ENCODE results near the gene KCNG2.

KCNG2 gene

GRCh38 chr18:79942211-79942610 lies 144.5 kb downstream of the KCNG2 start:
- Histone ChIP-seq H3K27me3 (ENCODE audit: low read depth) (no peaks in the 10 kb centered on the region), H3K36me3 (replicated peaks) (peaks cover 41% of the 10 kb centered on the region), H3K9me3 (no peaks in the 10 kb centered on the region), H3K4me3 (no peak overlapping the region), H3K4me1 (no peaks in the 10 kb centered on the region)
- DNase-seq (ENCODE audit: low spot score in 2 of 2) = no peak
- in situ Hi-C loops (cut with MboI; ENCODE audit: low sequenced_read_pairs) = no loop called here

GRCh38 chr18:79942786-79943607 lies 145.3 kb downstream of the KCNG2 start:
- H3K27me3 ChIP-seq (ENCODE audit: low read depth) = no peaks in the 10 kb centered on the region
- in situ Hi-C loops (cut with MboI; ENCODE audit: low sequenced_read_pairs) = no loop called here
- H3K4me3 ChIP-seq = no peak overlapping the region
- no peaks in the 10 kb centered on the region for H3K9me3 ChIP-seq
- peaks cover 36% of the 10 kb centered on the region for H3K36me3 ChIP-seq (replicated peaks)
- peak in 1 of 2 experiments; percentile 2 for DNase-seq (ENCODE audit: low spot score in 2 of 2)
- no peaks in the 10 kb centered on the region for H3K4me1 ChIP-seq

- H3K27me3 ChIP-seq (ENCODE audit: low read depth) = no peaks in the 10 kb centered on the region
- no peaks in the 10 kb centered on the region for H3K9me3 ChIP-seq
- H3K36me3 ChIP-seq (replicated peaks) = peaks cover 36% of the 10 kb centered on the region
- in situ Hi-C loops (cut with MboI; ENCODE audit: low sequenced_read_pairs) = no loop called here
- DNase-seq (ENCODE audit: low spot score in 2 of 2) = peak in 1 of 2 experiments; percentile 6
- H3K4me1 ChIP-seq = no peaks in the 10 kb centered on the region
- no peak overlapping the region for H3K4me3 ChIP-seq
Measured at GRCh38 chr18:79943608-79944125, 145.9 kb downstream of the KCNG2 start.

- in situ Hi-C loops (cut with MboI; ENCODE audit: low sequenced_read_pairs) = no loop called here
- H3K36me3 ChIP-seq (replicated peaks) = peaks cover 39% of the 10 kb centered on the region
- H3K27me3 ChIP-seq (ENCODE audit: low read depth) = no peaks in the 10 kb centered on the region
- no peaks in the 10 kb centered on the region for H3K9me3 ChIP-seq
- no peak overlapping the region for H3K4me3 ChIP-seq
- peak in 1 of 2 experiments; percentile 6 for DNase-seq (ENCODE audit: low spot score in 2 of 2)
- no peaks in the 10 kb centered on the region for H3K4me1 ChIP-seq
Measured at GRCh38 chr18:79944126-79944731, 146.5 kb downstream of the KCNG2 start.

- Histone ChIP-seq H3K27me3 (ENCODE audit: low read depth) (no peaks in the 10 kb centered on the region), H3K9me3 (no peaks in the 10 kb centered on the region), H3K36me3 (replicated peaks) (peaks cover 36% of the 10 kb centered on the region), H3K4me3 (no peak overlapping the region), H3K4me1 (0 out of 2 replicates have a peak, but pooled peaks cover 2% of the 10 kb centered on the region)
- in situ Hi-C loops (cut with MboI; ENCODE audit: low sequenced_read_pairs) = no loop called here
- DNase-seq (ENCODE audit: low spot score in 2 of 2) = peak in 1 of 2 experiments; percentile 0
Measured at GRCh38 chr18:79944746-79945117, 147.0 kb downstream of the KCNG2 start.

GRCh38 chr18:79945118-79946042 lies 147.6 kb downstream of the KCNG2 start:
- H3K27me3 ChIP-seq (ENCODE audit: low read depth) = no peaks in the 10 kb centered on the region
- H3K9me3 ChIP-seq = no peaks in the 10 kb centered on the region
- in situ Hi-C loops (cut with MboI; ENCODE audit: low sequenced_read_pairs) = no loop called here
- no peak overlapping the region for H3K4me3 ChIP-seq
- peaks cover 31% of the 10 kb centered on the region for H3K36me3 ChIP-seq (replicated peaks)
- DNase-seq (ENCODE audit: low spot score in 2 of 2) = peak in 1 of 2 experiments; percentile 7
- H3K4me1 ChIP-seq = 0 out of 2 replicates have a peak, but pooled peaks cover 5% of the 10 kb centered on the region

- H3K36me3 ChIP-seq (replicated peaks) = peaks cover 17% of the 10 kb centered on the region
- in situ Hi-C loops (cut with MboI; ENCODE audit: low sequenced_read_pairs) = no loop called here
- H3K4me1 ChIP-seq = 0 out of 2 replicates have a peak, but pooled peaks cover 5% of the 10 kb centered on the region
- H3K27me3 ChIP-seq (ENCODE audit: low read depth) = no peaks in the 10 kb centered on the region
- DNase-seq (ENCODE audit: low spot score in 2 of 2) = peak in 1 of 2 experiments; percentile 4
- H3K4me3 ChIP-seq = no peak overlapping the region
- no peaks in the 10 kb centered on the region for H3K9me3 ChIP-seq
Measured at GRCh38 chr18:79947054-79947755, 149.5 kb downstream of the KCNG2 start.

- H3K27me3 ChIP-seq (ENCODE audit: low read depth) = no peaks in the 10 kb centered on the region
- in situ Hi-C loops (cut with MboI; ENCODE audit: low sequenced_read_pairs) = no loop called here
- H3K4me1 ChIP-seq = 0 out of 2 replicates have a peak, but pooled peaks cover 5% of the 10 kb centered on the region
- no peak overlapping the region for H3K4me3 ChIP-seq
- no peak for DNase-seq (ENCODE audit: low spot score in 2 of 2)
- H3K36me3 ChIP-seq (replicated peaks) = peaks cover 9% of the 10 kb centered on the region
- H3K9me3 ChIP-seq = no peaks in the 10 kb centered on the region
Measured at GRCh38 chr18:79947881-79948610, 150.3 kb downstream of the KCNG2 start.

- Histone ChIP-seq H3K4me1 (0 out of 2 replicates have a peak, but pooled peaks cover 5% of the 10 kb centered on the region), H3K27me3 (ENCODE audit: low read depth) (no peaks in the 10 kb centered on the region), H3K36me3 (replicated peaks) (peaks cover 8% of the 10 kb centered on the region), H3K9me3 (no peaks in the 10 kb centered on the region), H3K4me3 (no peak overlapping the region)
- peak in 1 of 2 experiments; percentile 5 for DNase-seq (ENCODE audit: low spot score in 2 of 2)
- in situ Hi-C loops (cut with MboI; ENCODE audit: low sequenced_read_pairs) = no loop called here
Measured at GRCh38 chr18:79948719-79949411, 151.1 kb downstream of the KCNG2 start.
